DMS53 treated with DMSO at 0.1 percent for 48 hours (cell line): ENCODE data around the gene NCAPD3.

Experiments
- DNase-seq: peaks from one replicate; lab custom pipeline; 2025; ENCODE audit not compliant: unreplicated experiment; lab: John Stamatoyannopoulos, UW

NCAPD3 gene

GRCh38 chr11:134159652-134160051 is 64.1 kb downstream of the NCAPD3 start:
- DNase-seq, result no peak

- DNase-seq, result no peak
Measured at GRCh38 chr11:134158023-134158422, 65.7 kb downstream of the NCAPD3 start.

- DNase-seq, result no peak
Measured at GRCh38 chr11:134157451-134157850, 66.3 kb downstream of the NCAPD3 start.

GRCh38 chr11:134155946-134156865 is 67.6 kb downstream of the NCAPD3 start:
- no peak for DNase-seq

- DNase-seq, result no peak
Measured at GRCh38 chr11:134155456-134155855, 68.3 kb downstream of the NCAPD3 start.

- DNase-seq, result no peak
Measured at GRCh38 chr11:134154441-134154840, 69.3 kb downstream of the NCAPD3 start.

- DNase-seq, result no peak
Measured at GRCh38 chr11:134153147-134153905, 70.4 kb downstream of the NCAPD3 start.

- no peak for DNase-seq
Measured at GRCh38 chr11:134152696-134153095, 71.1 kb downstream of the NCAPD3 start.

- no peak for DNase-seq
Measured at GRCh38 chr11:134151083-134151747, 72.6 kb downstream of the NCAPD3 start.

- DNase-seq, result no peak
Measured at GRCh38 chr11:134150195-134150903, 73.4 kb downstream of the NCAPD3 start.

GRCh38 chr11:134149371-134149770 is 74.4 kb downstream of the NCAPD3 start:
- DNase-seq, result no peak

GRCh38 chr11:134146598-134146997 is 77.2 kb downstream of the NCAPD3 start:
- DNase-seq, result no peak

- peak; percentile 87 for DNase-seq
Measured at GRCh38 chr11:134145715-134146114, 78.1 kb downstream of the NCAPD3 start.

- no peak for DNase-seq
Measured at GRCh38 chr11:134144744-134145143, 79.0 kb downstream of the NCAPD3 start.

- no peak for DNase-seq
Measured at GRCh38 chr11:134143801-134144200, 80.0 kb downstream of the NCAPD3 start.

- DNase-seq, result no peak
Measured at GRCh38 chr11:134142536-134142935, 81.2 kb downstream of the NCAPD3 start.

GRCh38 chr11:134140961-134141490 is 82.7 kb downstream of the NCAPD3 start:
- DNase-seq, result no peak

GRCh38 chr11:134139873-134140331 is 83.9 kb downstream of the NCAPD3 start:
- peak; percentile 62 for DNase-seq

GRCh38 chr11:134139303-134139872 is 84.4 kb downstream of the NCAPD3 start:
- DNase-seq, result no peak

GRCh38 chr11:134138376-134138775 is 85.4 kb downstream of the NCAPD3 start:
- DNase-seq, result no peak
